Fibroblast of pulmonary artery (primary cell): ENCODE data around the gene ATP8B4.
A peak's percentile ranks its signal among the peaks of the same experiment; 100 is the strongest.

ENCODE experiments used
- DNase-seq: peaks from one replicate; pipeline ENCODE4 v3.0.0-alpha.2; 2010; ENCODE audit warnings: low read depth
- H3K4me3 ChIP-seq: replicated peaks from 2 replicates; pipeline ENCODE4 v1.5.1; 2011; ENCODE audit warnings: low read depth, mild to moderate bottlenecking, control low read depth, low read length, moderate library complexity
- CTCF ChIP-seq: IDR thresholded peaks from 2 replicates; pipeline ENCODE4 v1.5.1; 2011; ENCODE audit warnings: mild to moderate bottlenecking, control low read depth, low read length, inconsistent platforms; ENCODE audit errors: missing control alignments

ATP8B4 gene

GRCh38 chr15:50109076-50109987 is 9.7 kb downstream of the ATP8B4 start:
- no peak overlapping the region for H3K4me3 ChIP-seq
- TF ChIP-seq CTCF: no peak
- DNase-seq: peak; percentile 20

GRCh38 chr15:50108461-50108860 is 10.6 kb downstream of the ATP8B4 start:
- no peak overlapping the region for H3K4me3 ChIP-seq
- no peak for DNase-seq
- no peak for TF ChIP-seq CTCF

GRCh38 chr15:50107591-50108408 is 11.2 kb downstream of the ATP8B4 start:
- no peak for DNase-seq
- H3K4me3 ChIP-seq: no peak overlapping the region

GRCh38 chr15:50107157-50107556 is 11.9 kb downstream of the ATP8B4 start:
- H3K4me3 ChIP-seq: no peak overlapping the region
- TF ChIP-seq CTCF: no peak
- no peak for DNase-seq

More at GRCh38 chr15:50107591-50108408, 11.2 kb downstream of the ATP8B4 start:
- no peak for TF ChIP-seq CTCF

GRCh38 chr15:50106457-50106856 is 12.6 kb downstream of the ATP8B4 start:
- H3K4me3 ChIP-seq: no peak overlapping the region
- TF ChIP-seq CTCF: no peak
- DNase-seq: no peak

GRCh38 chr15:50100486-50100885 is 18.5 kb downstream of the ATP8B4 start:
- no peak overlapping the region for H3K4me3 ChIP-seq
- no peak for DNase-seq
- no peak for TF ChIP-seq CTCF
